ENCODE data around the gene IFITM10. TPM values are rescaled to one million over a fixed set of nuclear protein-coding genes. Genes with fewer than 3 reads are reported as not detected.
A peak's percentile ranks its signal among the peaks of the same experiment; 100 is the strongest.

IFITM10 gene
- total and polyA plus RNA-seq, 9 of the 15 experiments (the other 6 are each of a cell fraction or from before 2014, with no cell fraction given): 0.08 to 0.13 (median 0.09) TPM; not detected in 6

- TF ChIP-seq ZNF318 (IDR thresholded peaks at IDR 0.05; ENCODE audit: borderline replicate concordance in 1 of 2, low read depth in 1 of 2): peak in 1 of 2 experiments; percentile 47; a peak in 1 of 4 replicates
- TF ChIP-seq RERE (CRISPR knock-in tag; IDR thresholded peaks at IDR 0.05; ENCODE audit: borderline replicate concordance): peak; percentile 98
- TF ChIP-seq MEIS2 (IDR thresholded peaks at IDR 0.05; ENCODE audit: partially characterized antibody): peak; percentile 97
- peak; percentile 20; the same call in 1 of the 2 replicates for TF ChIP-seq BCOR (IDR thresholded peaks at IDR 0.05)
- no peak for TF ChIP-seq CEBPG (CRISPR knock-in tag; IDR thresholded peaks at IDR 0.05)
- TF ChIP-seq CEBPG (tag; conservative IDR thresholded peaks at IDR 0.05 in 1 of 2, IDR thresholded peaks at IDR 0.05 in 1 of 2): peak in 1 of 2 experiments; percentile 29; a peak in 1 of 4 replicates
- TF ChIP-seq NBN (IDR thresholded peaks at IDR 0.05; ENCODE audit: low read depth): 0 out of 2 replicates have a peak, but pooled peaks have one; percentile 36
- TF ChIP-seq MTA3 (IDR thresholded peaks at IDR 0.05; ENCODE audit: borderline replicate concordance): peak; percentile 57; the same call in 1 of the 2 replicates
- peak; percentile 45 for TF ChIP-seq CEBPB (tag; IDR thresholded peaks at IDR 0.05)
- TF ChIP-seq SREBF1 (IDR thresholded peaks at IDR 0.05; ENCODE audit: borderline replicate concordance, low read depth, low read length): no peak
- no peak for TF ChIP-seq ZNF507 (tag; conservative IDR thresholded peaks at IDR 0.05)
- peak; percentile 82 for TF ChIP-seq SMAD4 (CRISPR knock-in tag; conservative IDR thresholded peaks at IDR 0.05)
- TF ChIP-seq L3MBTL2 (IDR thresholded peaks at IDR 0.05): peak; percentile 22; the same call in 1 of the 2 replicates
Observed at GRCh38 chr11:1782831-1783724, 32.7 kb upstream of the IFITM10 start (continued).

Measured in K562 (cell line).